Bronchial epithelial cell (primary cell): ENCODE data around the gene FBXO5. TPM values are rescaled to one million over a fixed set of nuclear protein-coding genes. Genes with fewer than 3 reads are reported as not detected.

ENCODE experiments used
- DNase-seq: peaks from one replicate; pipeline ENCODE4 v3.0.0-alpha.2; 2010; ENCODE audit warnings: low read depth
- FAIRE-seq: peaks from 2 replicates; lab custom pipeline; 2011; peaks lifted over from hg19 to GRCh38; lab: Jason Lieb, UNC
- H3K27me3 ChIP-seq: 2 replicates; pipeline ENCODE4 v1.5.1; 2011; ENCODE audit warnings: low read length; ENCODE audit not compliant: control insufficient read depth, insufficient read depth
- H3K36me3 ChIP-seq: 2 replicates; pipeline ENCODE4 v1.5.1; 2011; ENCODE audit warnings: low read length; ENCODE audit not compliant: control insufficient read depth, insufficient read depth
- H3K4me3 ChIP-seq: 2 replicates; pipeline ENCODE4 v1.5.1; 2011; ENCODE audit warnings: mild to moderate bottlenecking, low read depth, low read length, control low read depth
- total RNA-seq: library from RNA; depleted of rRNA; stranded (reverse); fragments of >200 nt; gene quantifications from 2 replicates; pipeline ENCODE4 v1.2.1, GENCODE V29; 2014
- TF ChIP-seq, protein P1 (sequence below): IDR thresholded peaks from 2 replicates; pipeline ENCODE4 v1.5.1; 2011; ENCODE audit warnings: mild to moderate bottlenecking, moderate library complexity, low read length, control low read depth, inconsistent platforms; ENCODE audit not compliant: insufficient read depth, severe bottlenecking

Gene FBXO5
- total RNA-seq, 1 donor from 2014 or later: 1.8 TPM

DNA sequence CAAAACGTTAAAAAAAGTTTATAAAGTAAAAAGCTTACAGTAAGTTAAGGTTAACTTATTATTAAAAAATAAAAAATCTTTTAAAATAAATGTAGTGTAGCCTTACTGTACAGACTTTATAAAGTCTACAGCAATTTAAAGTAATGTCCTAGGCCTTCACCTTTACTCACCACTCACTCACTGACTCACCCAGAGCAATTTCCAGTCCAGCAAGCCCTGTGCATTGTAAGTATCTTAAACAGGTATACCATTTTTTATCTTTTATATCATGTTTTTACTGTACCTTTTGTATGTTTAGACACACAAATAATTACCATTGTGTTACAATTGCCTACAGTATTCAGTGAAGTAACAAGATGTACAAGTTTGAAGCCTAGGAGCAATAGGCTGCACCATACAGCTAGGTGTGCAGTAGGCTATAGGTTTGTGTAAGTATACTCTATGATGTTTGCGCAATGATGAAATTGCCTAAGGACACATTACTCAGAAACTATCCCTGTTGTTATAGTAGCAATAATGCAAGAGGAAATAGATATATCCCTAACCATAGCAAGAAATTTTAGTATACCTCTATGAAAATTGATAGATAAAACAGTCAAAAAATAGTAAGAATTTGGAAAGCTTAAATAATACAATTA, 39.5 kb downstream of the FBXO5 start:
- no peak for FAIRE-seq
- Histone ChIP-seq H3K27me3 (no peaks in the 10 kb centered on the region), H3K36me3 (no peaks in the 10 kb centered on the region), H3K4me3 (no peak overlapping the region)
- DNase-seq: peak; percentile 97
- TF ChIP-seq, protein P1, sequence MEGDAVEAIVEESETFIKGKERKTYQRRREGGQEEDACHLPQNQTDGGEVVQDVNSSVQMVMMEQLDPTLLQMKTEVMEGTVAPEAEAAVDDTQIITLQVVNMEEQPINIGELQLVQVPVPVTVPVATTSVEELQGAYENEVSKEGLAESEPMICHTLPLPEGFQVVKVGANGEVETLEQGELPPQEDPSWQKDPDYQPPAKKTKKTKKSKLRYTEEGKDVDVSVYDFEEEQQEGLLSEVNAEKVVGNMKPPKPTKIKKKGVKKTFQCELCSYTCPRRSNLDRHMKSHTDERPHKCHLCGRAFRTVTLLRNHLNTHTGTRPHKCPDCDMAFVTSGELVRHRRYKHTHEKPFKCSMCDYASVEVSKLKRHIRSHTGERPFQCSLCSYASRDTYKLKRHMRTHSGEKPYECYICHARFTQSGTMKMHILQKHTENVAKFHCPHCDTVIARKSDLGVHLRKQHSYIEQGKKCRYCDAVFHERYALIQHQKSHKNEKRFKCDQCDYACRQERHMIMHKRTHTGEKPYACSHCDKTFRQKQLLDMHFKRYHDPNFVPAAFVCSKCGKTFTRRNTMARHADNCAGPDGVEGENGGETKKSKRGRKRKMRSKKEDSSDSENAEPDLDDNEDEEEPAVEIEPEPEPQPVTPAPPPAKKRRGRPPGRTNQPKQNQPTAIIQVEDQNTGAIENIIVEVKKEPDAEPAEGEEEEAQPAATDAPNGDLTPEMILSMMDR: no peak

DNA sequence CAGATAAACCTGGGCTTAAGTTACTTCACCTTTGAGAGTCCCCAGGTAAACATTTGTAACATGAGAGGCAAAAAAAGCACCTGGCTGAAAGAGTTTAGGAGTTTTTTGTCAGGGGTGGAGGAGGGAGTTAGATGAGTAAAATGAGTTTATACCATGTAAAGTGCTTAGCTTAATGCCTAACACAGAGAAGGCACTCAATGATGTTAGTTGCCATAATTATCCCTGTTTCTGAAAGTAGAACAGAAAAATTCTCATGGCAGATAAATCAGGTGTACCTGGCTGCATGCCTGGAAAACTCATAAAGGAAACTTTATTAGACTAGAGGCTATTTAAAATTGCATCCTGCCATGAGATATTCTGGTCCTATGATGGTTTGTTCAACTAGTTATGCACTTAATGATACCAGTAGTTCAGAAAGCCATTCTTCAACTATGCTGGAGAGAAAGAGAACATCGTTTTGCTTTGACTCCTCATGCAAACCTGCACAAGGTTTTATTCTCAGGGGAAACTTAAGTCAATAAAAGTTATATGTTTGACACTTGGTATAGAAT, 40.4 kb downstream of the FBXO5 start:
- Histone ChIP-seq H3K27me3 (no peaks in the 10 kb centered on the region), H3K4me3 (no peak overlapping the region), H3K36me3 (no peaks in the 10 kb centered on the region)
- FAIRE-seq: no peak
- DNase-seq: no peak
- TF ChIP-seq, protein P1: no peak

DNA sequence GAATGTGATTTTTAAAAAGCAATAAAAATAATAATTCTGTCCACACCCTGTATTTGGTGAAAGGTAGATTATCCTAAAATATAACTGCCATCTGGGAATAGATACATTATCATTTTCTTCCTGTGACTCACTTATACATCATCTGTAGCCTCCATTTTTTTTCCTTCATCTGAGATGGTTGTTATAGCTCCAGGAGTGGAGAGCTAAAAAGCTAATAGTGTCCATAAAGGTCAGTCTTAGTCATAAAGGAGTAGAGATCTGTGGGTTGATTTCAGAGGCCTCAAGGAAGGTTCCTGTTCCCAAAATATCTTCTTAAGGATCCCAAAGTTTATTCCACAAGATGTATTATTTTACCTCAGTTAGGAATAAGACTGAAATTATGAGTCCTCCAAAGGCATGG, 41.1 kb downstream of the FBXO5 start:
- no peaks in the 10 kb centered on the region for H3K27me3 ChIP-seq
- no peak for FAIRE-seq
- no peaks in the 10 kb centered on the region for H3K36me3 ChIP-seq
- peak; percentile 5 for DNase-seq
- TF ChIP-seq, protein P1: no peak
- no peak overlapping the region for H3K4me3 ChIP-seq

DNA sequence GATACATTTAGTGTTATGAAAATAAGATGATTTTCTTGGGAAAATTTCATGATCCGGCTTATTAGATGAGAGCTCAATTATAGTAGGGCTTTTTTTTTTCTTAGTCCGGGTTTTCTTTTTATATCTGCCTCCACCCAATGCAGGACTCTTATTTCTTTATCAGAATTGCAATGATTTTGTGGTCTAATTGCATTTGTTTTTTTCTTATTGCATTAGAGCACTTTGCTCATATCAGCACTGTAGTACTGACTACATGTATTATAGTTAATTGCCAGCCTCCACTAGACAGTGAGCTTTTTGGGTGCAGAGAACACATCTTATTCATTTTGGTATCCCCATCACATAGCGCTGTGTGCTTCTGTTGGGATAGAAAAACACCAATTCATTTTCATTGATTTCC, 50.0 kb downstream of the FBXO5 start:
- no peak for FAIRE-seq

DNA sequence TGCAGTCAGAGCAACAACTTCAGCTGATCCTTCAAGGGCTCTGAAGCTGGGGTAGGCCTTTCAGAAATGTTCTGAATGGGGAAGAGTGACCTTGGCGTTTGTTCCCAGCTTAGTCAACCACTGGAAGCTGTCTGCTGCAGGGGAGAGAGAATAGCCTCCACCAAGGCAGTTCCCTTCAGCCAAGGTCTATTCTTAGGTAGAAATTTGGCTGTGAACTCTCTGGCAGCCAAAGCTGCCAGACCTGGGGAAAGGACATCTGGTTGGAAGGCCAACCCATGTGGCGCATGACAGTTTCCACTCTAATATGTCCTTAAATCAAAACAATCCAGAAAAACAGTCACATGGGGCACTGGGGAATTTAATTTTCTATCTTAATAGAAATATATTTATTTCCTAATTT, 60.1 kb downstream of the FBXO5 start:
- Histone ChIP-seq H3K27me3 (no peaks in the 10 kb centered on the region), H3K4me3 (no peak overlapping the region), H3K36me3 (no peaks in the 10 kb centered on the region)
- TF ChIP-seq, protein P1: no peak
- DNase-seq (no peak), FAIRE-seq (no peak)

More for the DNA sequence above, 50.0 kb downstream of the FBXO5 start:
- no peak for DNase-seq
- H3K4me3 ChIP-seq: no peak overlapping the region
- TF ChIP-seq, protein P1: no peak
- H3K36me3 ChIP-seq: no peaks in the 10 kb centered on the region
- H3K27me3 ChIP-seq: no peaks in the 10 kb centered on the region

Other genes starting within 250 kb of the FBXO5 start
- under 0.01 and 0.64 TPM in 2 replicates for gene VIP, start 232.2 kb downstream of the FBXO5 start, total RNA-seq
- gene MTRF1L, start 19.7 kb upstream of the FBXO5 start, total RNA-seq: 9.7 and 11.3 TPM in 2 replicates
- gene RGS17, start 148.2 kb upstream of the FBXO5 start, total RNA-seq: 2.9 and 4.7 TPM in 2 replicates